ENCODE data around the gene NKIRAS2.

Gene NKIRAS2

GRCh38 chr17:42019509-42020404 is at the start of gene NKIRAS2:
NKIRAS2 (plus strand) TSS chr17:42020090; CDS start chr17:42021578, 1,488 bp downstream.
- Histone ChIP-seq H3K4me3 (ENCODE audit: low read depth in 1 of 2, low read length in 2 of 2) (peak within 1 kb of the TSS; percentile 90 to 99), H3K4me1 (ENCODE audit: insufficient read depth, low read length) (peaks cover 29% of the 10 kb centered on the region), H3K9me3 (ENCODE audit: low read length) (no peaks in the 10 kb centered on the region), H3K27me3 (ENCODE audit: control insufficient read depth in 1 of 2, insufficient read depth in 2 of 2, low read length in 2 of 2) (no peaks in the 10 kb centered on the region), H3K36me3 (ENCODE audit: insufficient read depth, low read length) (peaks cover 22% of the 10 kb centered on the region), H3K27ac (ENCODE audit: low read depth, low read length) (peak within 1 kb of the TSS; percentile 94), H3K9ac (ENCODE audit: low read length) (peak within 1 kb of the TSS; percentile 91)

- no peaks in the 10 kb centered on the region for H3K9me3 ChIP-seq (ENCODE audit: low read length)
- peaks cover 28% of the 10 kb centered on the region for H3K4me1 ChIP-seq (ENCODE audit: insufficient read depth, low read length)
- no peak overlapping the region for H3K4me3 ChIP-seq (ENCODE audit: low read depth in 1 of 2, low read length in 2 of 2)
- no peaks in the 10 kb centered on the region for H3K27me3 ChIP-seq (ENCODE audit: control insufficient read depth in 1 of 2, insufficient read depth in 2 of 2, low read length in 2 of 2)
- no peak overlapping the region for H3K27ac ChIP-seq (ENCODE audit: low read depth, low read length)
- H3K36me3 ChIP-seq (ENCODE audit: insufficient read depth, low read length): peaks cover 55% of the 10 kb centered on the region
- H3K9ac ChIP-seq (ENCODE audit: low read length): no peak overlapping the region
Measured at GRCh38 chr17:41970901-41971331, 49.0 kb upstream of the NKIRAS2 start.

GRCh38 chr17:41971721-41972523 is 48.0 kb upstream of the NKIRAS2 start:
- no peak overlapping the region for H3K27ac ChIP-seq (ENCODE audit: low read depth, low read length)
- no peak overlapping the region for H3K9ac ChIP-seq (ENCODE audit: low read length)
- H3K4me3 ChIP-seq (ENCODE audit: low read depth in 1 of 2, low read length in 2 of 2): no peak overlapping the region
- peaks cover 63% of the 10 kb centered on the region for H3K36me3 ChIP-seq (ENCODE audit: insufficient read depth, low read length)
- H3K4me1 ChIP-seq (ENCODE audit: insufficient read depth, low read length): peaks cover 28% of the 10 kb centered on the region
- H3K27me3 ChIP-seq (ENCODE audit: control insufficient read depth in 1 of 2, insufficient read depth in 2 of 2, low read length in 2 of 2): no peaks in the 10 kb centered on the region
- H3K9me3 ChIP-seq (ENCODE audit: low read length): no peaks in the 10 kb centered on the region

GRCh38 chr17:41972571-41973407 is 47.1 kb upstream of the NKIRAS2 start:
- H3K9ac ChIP-seq (ENCODE audit: low read length): no peak overlapping the region
- H3K27ac ChIP-seq (ENCODE audit: low read depth, low read length): no peak overlapping the region
- H3K27me3 ChIP-seq (ENCODE audit: control insufficient read depth in 1 of 2, insufficient read depth in 2 of 2, low read length in 2 of 2): no peaks in the 10 kb centered on the region
- H3K4me1 ChIP-seq (ENCODE audit: insufficient read depth, low read length): peaks cover 23% of the 10 kb centered on the region
- no peak overlapping the region for H3K4me3 ChIP-seq (ENCODE audit: low read depth in 1 of 2, low read length in 2 of 2)
- no peaks in the 10 kb centered on the region for H3K9me3 ChIP-seq (ENCODE audit: low read length)
- H3K36me3 ChIP-seq (ENCODE audit: insufficient read depth, low read length): peaks cover 72% of the 10 kb centered on the region

DNA sequence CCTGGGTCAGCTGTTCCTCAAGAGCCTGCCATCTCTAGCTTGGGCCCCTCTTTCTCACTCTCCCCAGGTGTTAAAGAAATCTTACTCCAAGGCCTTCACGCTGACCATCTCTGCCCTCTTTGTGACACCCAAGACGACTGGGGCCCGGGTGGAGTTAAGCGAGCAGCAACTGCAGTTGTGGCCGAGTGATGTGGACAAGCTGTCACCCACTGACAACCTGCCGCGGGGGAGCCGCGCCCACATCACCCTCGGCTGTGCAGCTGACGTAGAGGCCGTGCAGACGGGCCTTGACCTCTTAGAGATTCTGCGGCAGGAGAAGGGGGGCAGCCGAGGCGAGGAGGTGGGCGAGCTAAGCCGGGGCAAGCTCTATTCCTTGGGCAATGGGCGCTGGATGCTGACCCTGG is 46.5 kb upstream of the NKIRAS2 start:
- H3K4me1 ChIP-seq (ENCODE audit: insufficient read depth, low read length): peaks cover 17% of the 10 kb centered on the region
- H3K27me3 ChIP-seq (ENCODE audit: control insufficient read depth in 1 of 2, insufficient read depth in 2 of 2, low read length in 2 of 2): no peaks in the 10 kb centered on the region
- H3K9me3 ChIP-seq (ENCODE audit: low read length): no peaks in the 10 kb centered on the region
- peaks cover 77% of the 10 kb centered on the region for H3K36me3 ChIP-seq (ENCODE audit: insufficient read depth, low read length)
- no peak overlapping the region for H3K4me3 ChIP-seq (ENCODE audit: low read depth in 1 of 2, low read length in 2 of 2)
- H3K27ac ChIP-seq (ENCODE audit: low read depth, low read length): no peak overlapping the region
- H3K9ac ChIP-seq (ENCODE audit: low read length): no peak overlapping the region

DNA sequence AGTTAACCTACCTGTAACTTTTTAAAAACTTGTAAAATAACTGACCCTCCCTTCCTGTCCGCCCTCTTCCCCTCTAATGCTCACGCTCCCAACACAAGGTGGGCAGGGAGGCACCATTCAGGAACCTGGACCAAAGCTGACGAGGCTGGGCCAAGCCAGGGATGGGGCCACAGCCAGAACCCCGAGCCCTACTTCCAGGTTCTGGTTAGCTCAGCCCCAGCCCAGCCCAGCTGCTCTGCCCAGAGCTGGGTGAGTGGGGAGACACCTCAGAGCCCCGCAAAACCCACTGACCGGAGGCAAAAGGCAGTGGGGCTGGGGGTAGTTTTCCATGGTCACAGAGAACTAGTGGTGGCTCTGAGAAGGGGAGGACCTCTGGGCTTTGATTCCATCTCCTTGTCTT is 45.9 kb upstream of the NKIRAS2 start:
- Histone ChIP-seq H3K36me3 (ENCODE audit: insufficient read depth, low read length) (peaks cover 71% of the 10 kb centered on the region), H3K27me3 (ENCODE audit: control insufficient read depth in 1 of 2, insufficient read depth in 2 of 2, low read length in 2 of 2) (no peaks in the 10 kb centered on the region), H3K27ac (ENCODE audit: low read depth, low read length) (peak overlapping the region; percentile 4), H3K9ac (ENCODE audit: low read length) (no peak overlapping the region), H3K4me1 (ENCODE audit: insufficient read depth, low read length) (peaks cover 11% of the 10 kb centered on the region), H3K9me3 (ENCODE audit: low read length) (no peaks in the 10 kb centered on the region), H3K4me3 (ENCODE audit: low read depth in 1 of 2, low read length in 2 of 2) (no peak overlapping the region)

DNA sequence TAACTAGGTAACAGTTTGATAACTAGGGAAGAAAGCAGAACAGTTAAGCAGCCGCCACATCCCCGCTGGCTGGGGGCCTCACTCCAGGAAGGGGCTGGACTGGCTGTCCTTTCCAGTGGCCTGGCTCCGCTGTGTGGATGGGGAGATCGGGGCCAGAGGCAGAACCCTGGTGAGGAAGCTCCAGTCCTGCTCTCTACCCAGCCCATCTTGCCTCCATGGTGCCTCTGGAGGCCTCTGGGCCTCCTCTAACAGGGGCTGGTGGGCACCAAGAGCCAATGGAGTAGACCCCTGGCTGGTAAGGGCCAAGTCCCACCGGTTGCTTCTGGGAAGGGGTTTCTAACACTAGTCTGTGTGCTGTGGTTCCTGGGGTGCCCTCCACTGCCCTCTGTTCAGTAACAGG is 45.2 kb upstream of the NKIRAS2 start:
- Histone ChIP-seq H3K4me3 (ENCODE audit: low read depth in 1 of 2, low read length in 2 of 2) (no peak overlapping the region), H3K9ac (ENCODE audit: low read length) (no peak overlapping the region), H3K9me3 (ENCODE audit: low read length) (no peaks in the 10 kb centered on the region), H3K27me3 (ENCODE audit: control insufficient read depth in 1 of 2, insufficient read depth in 2 of 2, low read length in 2 of 2) (no peaks in the 10 kb centered on the region), H3K4me1 (ENCODE audit: insufficient read depth, low read length) (peaks cover 7% of the 10 kb centered on the region), H3K36me3 (ENCODE audit: insufficient read depth, low read length) (peaks cover 67% of the 10 kb centered on the region), H3K27ac (ENCODE audit: low read depth, low read length) (peak overlapping the region; percentile 4)

GRCh38 chr17:41975099-41976083 is 44.5 kb upstream of the NKIRAS2 start:
- no peak overlapping the region for H3K27ac ChIP-seq (ENCODE audit: low read depth, low read length)

DNA sequence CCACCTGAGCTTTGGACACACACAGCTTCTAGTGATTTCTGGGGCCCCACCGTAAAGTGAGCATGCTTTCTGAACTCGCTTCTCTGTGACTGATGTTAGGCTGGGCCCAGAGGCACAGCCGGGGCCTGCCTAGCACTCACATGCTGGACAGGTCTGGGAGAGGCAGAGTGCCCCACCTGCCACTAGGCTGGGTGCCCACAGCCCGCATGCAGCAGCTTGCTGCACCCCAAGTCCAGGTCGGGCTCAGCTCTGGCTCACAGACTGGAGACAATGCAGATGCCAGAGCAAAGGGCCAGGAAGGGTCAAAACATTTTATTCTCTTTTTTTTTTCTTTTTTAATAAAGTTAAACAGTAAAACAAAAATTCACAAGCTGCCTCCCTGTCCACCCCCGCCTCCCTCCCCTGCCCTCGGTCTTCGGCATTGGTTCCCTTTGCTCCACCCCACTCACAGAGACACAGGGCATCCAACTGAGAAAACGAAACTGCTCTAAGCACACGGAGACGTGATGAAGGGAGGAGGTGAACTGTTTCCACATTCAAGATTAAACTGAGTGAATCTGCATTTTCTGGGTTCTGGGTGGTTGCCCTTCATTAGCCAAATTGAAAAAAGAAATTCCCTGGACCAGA is 43.6 kb upstream of the NKIRAS2 start:
- Histone ChIP-seq H3K27me3 (ENCODE audit: control insufficient read depth in 1 of 2, insufficient read depth in 2 of 2, low read length in 2 of 2) (no peaks in the 10 kb centered on the region), H3K4me1 (ENCODE audit: insufficient read depth, low read length) (peaks cover 7% of the 10 kb centered on the region), H3K4me3 (ENCODE audit: low read depth in 1 of 2, low read length in 2 of 2) (no peak overlapping the region), H3K9ac (ENCODE audit: low read length) (no peak overlapping the region), H3K9me3 (ENCODE audit: low read length) (no peaks in the 10 kb centered on the region), H3K27ac (ENCODE audit: low read depth, low read length) (no peak overlapping the region), H3K36me3 (ENCODE audit: insufficient read depth, low read length) (peaks cover 59% of the 10 kb centered on the region)

More at GRCh38 chr17:41975099-41976083, 44.5 kb upstream of the NKIRAS2 start:
- no peak overlapping the region for H3K9ac ChIP-seq (ENCODE audit: low read length)
- H3K36me3 ChIP-seq (ENCODE audit: insufficient read depth, low read length): peaks cover 66% of the 10 kb centered on the region
- no peaks in the 10 kb centered on the region for H3K9me3 ChIP-seq (ENCODE audit: low read length)
- H3K27me3 ChIP-seq (ENCODE audit: control insufficient read depth in 1 of 2, insufficient read depth in 2 of 2, low read length in 2 of 2): no peaks in the 10 kb centered on the region
- peaks cover 7% of the 10 kb centered on the region for H3K4me1 ChIP-seq (ENCODE audit: insufficient read depth, low read length)
- H3K4me3 ChIP-seq (ENCODE audit: low read depth in 1 of 2, low read length in 2 of 2): no peak overlapping the region

- Histone ChIP-seq H3K4me3 (ENCODE audit: low read depth in 1 of 2, low read length in 2 of 2) (no peak overlapping the region), H3K27ac (ENCODE audit: low read depth, low read length) (no peak overlapping the region), H3K9ac (ENCODE audit: low read length) (no peak overlapping the region), H3K27me3 (ENCODE audit: control insufficient read depth in 1 of 2, insufficient read depth in 2 of 2, low read length in 2 of 2) (no peaks in the 10 kb centered on the region), H3K36me3 (ENCODE audit: insufficient read depth, low read length) (peaks cover 62% of the 10 kb centered on the region), H3K9me3 (ENCODE audit: low read length) (no peaks in the 10 kb centered on the region), H3K4me1 (ENCODE audit: insufficient read depth, low read length) (peaks cover 7% of the 10 kb centered on the region)
Measured at GRCh38 chr17:41977991-41978390, 41.9 kb upstream of the NKIRAS2 start.

Data from muscle layer of colon (tissue), 2 donors.